ENCODE results near the gene MEI1. TPM values are rescaled to one million over a fixed set of nuclear protein-coding genes. Genes with fewer than 3 reads are reported as not detected.
"Not testable (repeated sequence)": the region's sequence is repeated elsewhere in the genome, so short reads cannot be mapped to it uniquely, and the experiment has no call there.

Gene MEI1
- total and polyA plus RNA-seq, 8 donors = 1.6 to 15.2 (median 3.4) TPM; not detected in 2

DNA sequence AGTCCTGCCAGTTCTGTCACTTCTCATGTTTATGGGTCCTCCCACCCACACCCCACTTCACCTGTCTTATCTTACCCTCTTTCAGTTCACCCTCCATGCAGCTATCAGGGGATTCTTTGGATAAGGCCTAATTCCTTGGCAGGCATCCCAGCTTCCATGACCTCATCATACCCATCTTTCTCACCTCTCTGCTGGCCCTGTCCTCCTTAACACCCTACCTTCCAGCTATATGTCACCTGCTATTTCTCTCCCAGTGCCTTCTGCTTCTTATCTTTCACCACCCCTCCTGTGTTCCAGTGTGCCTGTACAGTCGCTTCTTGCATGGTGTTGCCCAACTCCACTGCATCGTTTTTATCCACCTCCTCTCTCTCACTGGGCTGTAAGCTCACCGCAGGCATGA, 38.9 kb upstream of the MEI1 start:
- 83 to 91% (median 87%) methylated on average over 3 of the region's 3 CpGs for WGBS, 5 donors
- intact Hi-C loops (cut with DNase I; ENCODE audit: low total_unique reads) = no loop called here
- TF ChIP-seq EP300 (IDR thresholded peaks at IDR 0.05) (no peak), POLR2AphosphoS5 (IDR thresholded peaks at IDR 0.05) (no peak), POLR2A (IDR thresholded peaks at IDR 0.05) (no peak)
- TF ChIP-seq, protein P1, sequence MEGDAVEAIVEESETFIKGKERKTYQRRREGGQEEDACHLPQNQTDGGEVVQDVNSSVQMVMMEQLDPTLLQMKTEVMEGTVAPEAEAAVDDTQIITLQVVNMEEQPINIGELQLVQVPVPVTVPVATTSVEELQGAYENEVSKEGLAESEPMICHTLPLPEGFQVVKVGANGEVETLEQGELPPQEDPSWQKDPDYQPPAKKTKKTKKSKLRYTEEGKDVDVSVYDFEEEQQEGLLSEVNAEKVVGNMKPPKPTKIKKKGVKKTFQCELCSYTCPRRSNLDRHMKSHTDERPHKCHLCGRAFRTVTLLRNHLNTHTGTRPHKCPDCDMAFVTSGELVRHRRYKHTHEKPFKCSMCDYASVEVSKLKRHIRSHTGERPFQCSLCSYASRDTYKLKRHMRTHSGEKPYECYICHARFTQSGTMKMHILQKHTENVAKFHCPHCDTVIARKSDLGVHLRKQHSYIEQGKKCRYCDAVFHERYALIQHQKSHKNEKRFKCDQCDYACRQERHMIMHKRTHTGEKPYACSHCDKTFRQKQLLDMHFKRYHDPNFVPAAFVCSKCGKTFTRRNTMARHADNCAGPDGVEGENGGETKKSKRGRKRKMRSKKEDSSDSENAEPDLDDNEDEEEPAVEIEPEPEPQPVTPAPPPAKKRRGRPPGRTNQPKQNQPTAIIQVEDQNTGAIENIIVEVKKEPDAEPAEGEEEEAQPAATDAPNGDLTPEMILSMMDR (IDR thresholded peaks at IDR 0.05) = no peak
- peaks cover 88 to 100% (median 99%) of the 10 kb centered on the region in 4 donors for H3K36me3 ChIP-seq
- H3K27me3 ChIP-seq = no peaks in the 10 kb centered on the region
- no peak overlapping the region for H3K4me3 ChIP-seq
- DNase-seq = no peak
- no peaks in the 10 kb centered on the region for H3K4me1 ChIP-seq
- H3K27ac ChIP-seq = no peak overlapping the region
- H3K9me3 ChIP-seq = no peaks in the 10 kb centered on the region

DNA sequence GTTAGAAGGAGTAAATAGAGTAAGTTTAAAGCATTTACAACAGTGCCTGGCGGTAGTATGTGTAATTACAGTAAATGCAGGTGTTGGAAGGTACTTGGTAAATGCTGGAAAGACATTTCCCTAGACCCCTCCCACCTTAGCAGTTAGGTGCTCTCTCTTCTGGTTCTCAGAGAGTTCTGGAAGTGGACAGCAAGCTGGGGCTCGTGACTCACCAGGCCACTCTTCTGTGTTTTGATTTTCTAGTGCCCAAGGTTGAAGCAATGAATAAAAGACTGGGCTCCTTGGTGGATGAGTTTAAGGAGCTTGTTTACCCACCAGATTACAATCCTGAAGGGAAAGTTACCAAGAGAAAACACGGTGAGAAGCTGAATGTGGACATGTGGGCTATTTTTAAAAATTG, 38.2 kb upstream of the MEI1 start:
- no peak overlapping the region for H3K27ac ChIP-seq
- H3K36me3 ChIP-seq = peaks cover 83 to 95% (median 93%) of the 10 kb centered on the region in 4 donors
- intact Hi-C loops (cut with DNase I; ENCODE audit: low total_unique reads) = no loop called here
- no peaks in the 10 kb centered on the region for H3K27me3 ChIP-seq
- TF ChIP-seq POLR2A (IDR thresholded peaks at IDR 0.05) = no peak
- TF ChIP-seq, protein P1 (IDR thresholded peaks at IDR 0.05) = no peak
- peaks cover 0 to under 1% (median under 1%) of the 10 kb centered on the region in 4 donors for H3K4me1 ChIP-seq
- H3K9me3 ChIP-seq = no peaks in the 10 kb centered on the region
- no peak overlapping the region for H3K4me3 ChIP-seq
- DNase-seq = no peak
- WGBS, 5 donors = 73 to 86% (median 77%) methylated on average over 3 of the region's 3 CpGs

DNA sequence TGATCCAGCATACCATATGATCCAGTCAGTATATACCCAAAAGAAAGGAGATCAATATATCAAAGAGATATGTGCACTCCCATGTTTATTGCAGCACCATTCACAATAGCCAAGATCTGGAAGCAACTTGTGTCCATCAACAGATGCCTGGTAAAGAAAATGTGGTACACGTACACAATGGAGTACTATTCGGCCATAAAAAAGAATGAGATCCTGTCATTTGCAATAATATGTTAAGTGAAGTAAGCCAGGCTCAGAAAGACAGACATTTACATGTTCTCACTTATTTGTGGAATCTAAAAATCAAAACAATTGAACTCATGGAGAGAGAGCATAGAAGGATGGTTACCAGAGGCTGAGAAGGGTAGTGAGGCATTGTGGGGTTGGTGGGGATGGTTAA, 37.6 kb upstream of the MEI1 start:
- intact Hi-C loops (cut with DNase I; ENCODE audit: low total_unique reads) = no loop called here

DNA sequence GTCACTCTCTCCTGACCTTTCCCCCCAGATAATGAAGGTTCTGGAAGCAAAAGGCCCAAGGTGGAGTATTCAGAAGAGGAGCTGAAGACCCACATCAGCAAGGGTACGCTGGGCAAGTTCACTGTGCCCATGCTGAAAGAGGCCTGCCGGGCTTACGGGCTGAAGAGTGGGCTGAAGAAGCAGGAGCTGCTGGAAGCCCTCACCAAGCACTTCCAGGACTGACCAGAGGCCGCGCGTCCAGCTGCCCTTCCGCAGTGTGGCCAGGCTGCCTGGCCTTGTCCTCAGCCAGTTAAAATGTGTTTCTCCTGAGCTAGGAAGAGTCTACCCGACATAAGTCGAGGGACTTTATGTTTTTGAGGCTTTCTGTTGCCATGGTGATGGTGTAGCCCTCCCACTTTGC, 35.7 kb upstream of the MEI1 start:
- H3K9me3 ChIP-seq; H3K27me3 ChIP-seq; DNase-seq; H3K4me3 ChIP-seq; H3K27ac ChIP-seq; intact Hi-C loops (cut with DNase I; ENCODE audit: low total_unique reads): not testable (repeated sequence)
- 76 to 88% (median 86%) methylated on average over 8 to 9 of the region's 9 CpGs for WGBS, 5 donors
- H3K4me1 ChIP-seq = peaks cover 3 to 20% (median 11%) of the 10 kb centered on the region in 4 donors
- peaks cover 60 to 70% (median 68%) of the 10 kb centered on the region in 4 donors for H3K36me3 ChIP-seq

More for the DNA sequence above, 37.6 kb upstream of the MEI1 start:
- WGBS, 5 donors = 94 to 99% (median 97%) methylated on average over 2 of the region's 2 CpGs
- TF ChIP-seq POLR2A (IDR thresholded peaks at IDR 0.05) (no peak), EP300 (IDR thresholded peaks at IDR 0.05) (no peak), POLR2AphosphoS5 (IDR thresholded peaks at IDR 0.05) (no peak)
- H3K4me3 ChIP-seq = no peak overlapping the region
- H3K4me1 ChIP-seq = peaks cover 0 to 7% (median 3%) of the 10 kb centered on the region in 4 donors
- H3K27me3 ChIP-seq = no peaks in the 10 kb centered on the region
- H3K27ac ChIP-seq = no peak overlapping the region
- no peaks in the 10 kb centered on the region for H3K9me3 ChIP-seq
- peaks cover 77 to 89% (median 86%) of the 10 kb centered on the region in 4 donors for H3K36me3 ChIP-seq
- DNase-seq = no peak

DNA sequence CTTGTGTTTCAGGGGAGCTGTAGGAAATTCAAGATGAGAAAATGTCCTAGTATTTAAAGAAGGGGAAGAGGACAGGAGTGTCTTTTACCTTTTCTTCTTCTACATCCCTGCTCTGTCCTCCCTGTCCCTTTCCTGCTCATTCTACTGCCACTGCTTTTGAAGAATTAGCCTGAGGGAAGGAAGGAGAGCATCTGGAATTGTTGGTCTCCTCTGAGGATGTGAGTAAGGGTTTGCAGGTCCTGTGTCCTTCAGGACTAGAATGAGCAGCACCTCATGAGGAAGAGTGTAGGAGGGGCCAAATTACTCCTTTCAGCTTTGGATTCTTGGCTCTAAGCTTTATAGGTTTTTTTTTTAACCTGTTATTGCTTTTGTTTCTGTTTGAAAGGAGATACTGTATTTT, 34.8 kb upstream of the MEI1 start:
- intact Hi-C loops (cut with DNase I; ENCODE audit: low total_unique reads) = no loop called here
- TF ChIP-seq POLR2AphosphoS5 (IDR thresholded peaks at IDR 0.05) (no peak), EP300 (IDR thresholded peaks at IDR 0.05) (no peak), POLR2A (IDR thresholded peaks at IDR 0.05) (no peak)
- TF ChIP-seq, protein P1 (IDR thresholded peaks at IDR 0.05) = no peak
- H3K4me3 ChIP-seq = no peak overlapping the region
- H3K36me3 ChIP-seq = peaks cover 51 to 61% (median 59%) of the 10 kb centered on the region in 4 donors
- DNase-seq = no peak
- peaks cover 3 to 20% (median 11%) of the 10 kb centered on the region in 4 donors for H3K4me1 ChIP-seq
- no peak overlapping the region for H3K27ac ChIP-seq
- no peaks in the 10 kb centered on the region for H3K9me3 ChIP-seq
- H3K27me3 ChIP-seq = no peaks in the 10 kb centered on the region

Measured in stomach (tissue), 9 donors.